GM21381 (cell line): ENCODE data around the gene KPNA5.
A peak's percentile ranks its signal among the peaks of the same experiment; 100 is the strongest.
"Not testable (repeated sequence)": the region's sequence is repeated elsewhere in the genome, so short reads cannot be mapped to it uniquely, and the experiment has no call there.

ENCODE experiments used
- ATAC-seq: cut with Tn5 transposase; IDR thresholded peaks from one replicate; pipeline ENCODE4 v1.9.1; 2021; ENCODE audit warnings: mild to moderate bottlenecking, moderate library complexity; ENCODE audit not compliant: unreplicated experiment

Gene KPNA5

DNA sequence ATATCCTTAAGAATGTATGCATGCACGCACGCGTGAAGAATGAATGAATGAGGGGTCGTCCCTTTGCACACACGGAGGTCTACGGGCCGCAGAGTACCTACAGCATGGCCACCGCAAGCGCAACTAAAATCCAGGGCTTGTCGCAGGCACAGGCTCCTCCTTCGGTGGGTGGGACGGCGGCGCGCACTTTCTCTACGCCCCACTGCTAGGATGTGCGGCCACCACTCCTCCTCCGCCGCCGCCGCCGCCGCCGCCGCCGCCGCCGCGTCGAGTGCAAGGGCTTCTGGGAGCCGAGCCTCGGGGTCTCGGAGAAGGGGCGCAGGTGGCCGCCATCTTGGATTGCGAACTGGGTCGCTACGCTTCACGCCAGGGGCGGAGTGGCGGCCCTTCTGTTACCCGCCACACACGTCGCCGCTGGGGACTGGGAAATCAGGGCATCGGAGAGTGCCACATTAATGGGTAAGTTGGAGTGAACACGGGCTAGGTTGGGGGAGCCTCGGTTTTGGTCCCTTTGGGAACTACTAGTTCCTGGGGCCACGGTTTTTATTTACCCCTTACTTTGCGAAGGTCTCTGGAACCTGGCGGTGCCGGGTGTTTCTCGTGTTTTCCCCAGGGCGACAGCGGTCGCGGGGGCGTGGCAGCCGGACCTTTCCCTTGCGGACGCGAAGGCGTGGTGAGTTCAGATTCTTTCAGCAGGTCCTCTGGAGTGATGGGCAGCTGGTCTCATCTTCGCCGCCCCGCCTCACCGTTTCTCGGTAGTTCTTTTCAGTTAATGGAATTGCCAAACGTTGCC lies at the start of gene KPNA5:
TSS of gene KPNA5 (plus strand) at position 332 of the 793 bp plus-strand sequence. CDS start at position 456, 124 bp downstream.
- ATAC-seq: peak; percentile 92

DNA sequence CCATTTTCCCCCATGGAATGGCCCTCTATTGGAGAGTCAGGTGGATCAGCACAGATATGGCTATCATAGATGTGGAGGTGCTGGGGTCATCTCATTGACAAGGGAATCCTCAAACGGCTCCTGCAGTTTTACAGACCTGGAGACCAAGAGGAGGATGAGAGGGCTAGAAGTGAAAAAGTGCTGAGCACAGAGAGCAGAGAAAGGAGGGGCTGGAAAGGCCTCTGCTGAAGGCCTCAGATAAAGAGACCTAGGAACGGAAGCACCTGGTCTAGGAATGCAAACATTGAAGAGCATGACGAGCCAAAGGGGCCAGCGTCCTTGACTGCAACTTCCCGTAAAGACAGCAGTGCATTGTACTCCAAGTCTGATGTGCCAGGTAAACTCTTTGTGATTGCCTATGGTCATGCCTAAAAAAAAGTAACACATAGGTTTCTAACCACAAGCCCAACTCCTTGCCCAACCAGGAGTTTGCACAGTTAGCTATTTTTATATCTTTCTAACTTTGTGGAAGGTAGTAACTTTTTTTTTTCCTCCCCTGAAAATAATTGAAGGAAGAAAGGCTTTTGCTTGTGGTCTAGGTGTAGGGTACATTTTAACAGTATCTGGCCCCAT lies 49.5 kb upstream of the KPNA5 start:
- no peak for ATAC-seq

DNA sequence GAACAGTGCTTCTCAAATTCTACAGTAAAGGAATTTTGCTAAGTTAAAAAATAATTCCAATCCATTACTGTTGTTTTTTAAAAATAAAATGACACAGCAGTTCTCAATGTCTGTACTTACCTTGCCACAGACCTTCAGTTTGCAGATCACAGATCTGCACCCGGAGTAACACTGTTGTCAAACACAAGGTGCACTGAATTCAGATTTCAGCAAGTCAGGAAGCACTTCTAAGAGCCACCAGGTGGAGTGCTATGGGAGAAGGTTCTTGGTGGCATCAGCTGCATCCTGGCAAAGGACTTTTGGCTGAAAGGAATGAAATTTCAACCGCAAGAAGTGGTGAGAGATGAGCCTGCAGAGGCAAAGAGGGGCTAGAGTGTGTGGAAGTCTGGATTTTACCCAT lies 47.3 kb upstream of the KPNA5 start:
- no peak for ATAC-seq

DNA sequence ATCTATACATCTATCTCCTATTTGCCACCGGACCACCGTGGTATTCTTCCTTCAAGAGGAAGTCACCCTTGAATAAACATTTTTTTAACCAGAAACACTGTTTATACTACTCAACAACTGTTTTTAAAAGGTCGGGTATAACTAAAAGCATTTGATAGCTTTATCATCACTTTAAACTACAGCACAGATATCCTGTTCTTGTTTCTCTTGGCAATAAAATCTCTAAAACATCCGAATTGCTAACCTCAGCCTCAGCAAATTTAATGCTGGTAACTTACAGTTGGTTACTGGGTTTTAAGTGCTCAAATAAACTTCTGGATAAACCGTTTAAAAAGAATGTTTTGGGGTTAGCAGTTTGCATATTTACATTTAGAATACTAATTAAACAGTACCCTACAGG lies 32.9 kb upstream of the KPNA5 start:
- ATAC-seq: no peak

DNA sequence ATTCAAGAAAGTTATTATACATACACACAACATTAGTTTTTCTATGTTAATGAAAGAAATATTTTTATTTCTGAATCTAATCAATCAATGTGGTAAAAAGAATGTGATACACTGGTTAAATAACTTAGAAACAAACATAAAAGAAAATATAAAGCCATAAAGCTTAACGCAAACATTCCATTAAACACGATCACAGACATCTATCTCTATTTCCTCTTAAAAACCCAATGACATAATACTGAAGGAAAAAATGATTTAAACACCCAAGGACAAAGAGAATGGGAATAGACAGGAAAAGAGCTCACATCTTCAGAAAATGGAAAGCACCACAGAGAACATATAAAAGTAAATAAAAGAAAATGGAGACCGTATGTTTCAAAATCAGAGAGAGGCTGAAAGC lies 31.9 kb upstream of the KPNA5 start:
- ATAC-seq: no peak

DNA sequence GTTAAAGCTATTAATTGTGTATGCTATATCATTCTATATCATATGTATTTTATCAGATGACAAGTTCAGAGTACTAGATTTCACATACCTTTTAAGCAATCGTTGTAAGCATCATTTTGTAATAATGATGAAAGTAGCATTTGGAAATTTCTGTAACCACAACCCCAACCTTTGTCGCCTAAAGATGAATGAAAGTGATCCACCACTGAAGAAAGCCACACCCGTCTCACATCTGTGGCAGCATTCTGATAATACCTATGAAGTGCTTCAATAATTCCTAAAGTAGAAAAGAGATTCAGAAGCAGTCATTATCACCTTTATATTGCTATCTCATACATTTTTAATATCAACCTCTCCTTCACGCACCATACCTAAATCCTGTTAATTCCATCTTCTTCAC lies 29.1 kb upstream of the KPNA5 start:
- no peak for ATAC-seq

DNA sequence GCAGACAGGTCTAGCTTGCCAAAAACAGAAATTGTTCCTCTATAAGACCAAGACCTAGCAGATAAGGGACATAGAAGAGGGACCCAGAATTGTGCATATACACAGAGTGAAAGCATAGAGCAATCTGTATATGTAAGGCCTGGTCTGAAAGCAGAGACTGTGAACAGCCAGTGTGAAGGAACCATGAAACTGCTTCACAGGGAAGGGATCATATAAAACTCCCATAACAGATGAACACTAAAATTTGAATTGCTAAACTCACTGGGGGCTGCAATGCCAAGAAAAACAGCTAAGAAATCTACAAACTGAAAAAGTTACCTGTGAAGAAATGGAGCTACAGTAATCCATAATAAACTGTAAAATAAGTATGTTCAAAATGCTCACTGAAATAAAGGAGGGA lies 19.4 kb upstream of the KPNA5 start:
- ATAC-seq: no peak

DNA sequence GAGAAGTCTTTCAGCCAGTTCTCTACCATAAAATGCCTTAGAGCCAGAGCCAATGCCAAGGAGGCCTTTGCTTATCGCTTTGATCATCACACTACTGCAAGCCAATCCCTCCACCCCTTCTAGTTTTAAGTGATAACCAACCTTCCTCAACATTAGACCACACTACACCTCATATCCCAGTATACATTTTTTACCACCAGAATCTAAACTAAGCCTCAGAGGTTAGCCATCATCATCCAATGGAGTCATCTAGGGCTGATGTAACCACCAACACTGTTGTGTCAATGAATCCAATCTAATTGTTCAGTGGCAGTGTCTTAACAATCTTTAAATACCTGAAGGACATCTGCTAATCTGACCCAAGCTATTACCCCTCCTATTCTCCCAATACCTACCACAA lies 18.8 kb upstream of the KPNA5 start:
- ATAC-seq: no peak

DNA sequence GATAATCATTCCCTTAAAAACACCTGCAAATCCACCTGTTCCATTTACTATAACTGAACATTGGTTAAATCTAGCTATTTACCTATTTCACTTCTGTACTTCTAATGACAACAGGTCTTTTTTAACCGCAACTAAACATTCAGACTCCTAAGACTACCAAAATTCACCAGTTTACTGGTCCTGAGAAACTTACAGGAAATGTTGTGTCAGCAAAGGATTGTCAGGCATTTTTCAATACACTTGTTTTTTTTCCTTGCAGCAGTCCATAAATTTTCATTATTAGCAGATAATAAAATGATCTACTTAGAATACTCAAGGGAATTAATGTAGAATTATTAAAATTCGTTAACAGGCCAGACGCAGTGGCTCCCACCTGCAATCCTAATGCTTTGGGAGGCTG lies 17.7 kb upstream of the KPNA5 start:
- no peak for ATAC-seq

DNA sequence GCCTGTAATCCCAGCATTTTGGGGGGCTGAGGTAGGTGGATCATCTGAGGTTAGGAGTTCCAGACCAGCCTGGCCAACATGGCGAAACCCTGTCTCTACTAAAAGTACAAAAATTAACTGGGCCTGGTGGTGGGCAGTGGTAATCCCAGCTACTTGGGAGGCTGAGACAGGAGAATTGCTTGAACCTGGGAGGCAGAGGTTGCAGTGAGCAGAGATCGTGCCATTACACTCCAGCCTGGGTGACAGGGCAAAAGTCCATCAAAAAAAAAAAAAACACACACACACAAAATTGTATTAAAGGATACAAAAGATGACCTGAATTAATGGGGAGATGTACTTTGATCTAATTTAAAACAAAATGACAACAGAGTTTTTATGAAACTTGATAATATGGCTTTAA lies 16.8 kb upstream of the KPNA5 start:
- not testable (repeated sequence) for ATAC-seq

DNA sequence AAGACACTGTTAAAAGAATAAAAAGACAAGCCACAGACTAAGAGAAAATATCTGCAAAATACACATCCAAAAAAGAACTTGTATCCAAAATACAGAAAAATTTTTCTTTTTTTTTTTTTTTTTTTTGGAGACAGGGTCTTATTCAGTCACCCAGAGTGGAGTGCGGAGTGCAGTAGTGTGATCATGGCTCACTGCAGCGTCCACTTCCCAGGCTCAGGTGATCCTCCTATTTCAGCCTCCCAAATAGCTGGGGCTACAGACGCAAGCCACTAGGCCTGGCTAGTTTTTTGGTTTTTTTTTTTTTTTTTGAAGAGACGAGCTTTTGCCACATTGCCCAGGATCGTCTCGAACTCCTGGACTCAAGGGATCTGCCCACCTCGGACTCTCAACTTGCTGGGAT lies 15.5 kb upstream of the KPNA5 start:
- no peak for ATAC-seq

DNA sequence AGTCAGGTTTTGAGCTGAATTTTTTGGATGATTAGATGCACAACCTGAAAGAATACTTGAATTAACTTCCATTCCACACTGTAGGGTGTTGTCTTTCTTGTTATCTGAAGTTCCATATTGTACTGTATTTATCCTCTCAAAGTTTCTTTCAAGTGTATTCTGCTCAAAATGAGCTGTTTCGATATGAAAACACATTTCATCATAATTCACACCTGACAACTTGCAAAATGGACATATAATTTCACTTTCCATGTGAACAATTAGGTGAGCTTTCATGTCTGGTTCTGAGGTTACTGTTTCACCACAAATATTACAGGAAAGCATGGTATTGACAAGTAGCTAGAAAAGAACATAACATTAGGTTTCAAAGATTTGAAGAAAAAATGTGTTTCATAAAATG lies 14.1 kb upstream of the KPNA5 start:
- peak; percentile 52 for ATAC-seq

DNA sequence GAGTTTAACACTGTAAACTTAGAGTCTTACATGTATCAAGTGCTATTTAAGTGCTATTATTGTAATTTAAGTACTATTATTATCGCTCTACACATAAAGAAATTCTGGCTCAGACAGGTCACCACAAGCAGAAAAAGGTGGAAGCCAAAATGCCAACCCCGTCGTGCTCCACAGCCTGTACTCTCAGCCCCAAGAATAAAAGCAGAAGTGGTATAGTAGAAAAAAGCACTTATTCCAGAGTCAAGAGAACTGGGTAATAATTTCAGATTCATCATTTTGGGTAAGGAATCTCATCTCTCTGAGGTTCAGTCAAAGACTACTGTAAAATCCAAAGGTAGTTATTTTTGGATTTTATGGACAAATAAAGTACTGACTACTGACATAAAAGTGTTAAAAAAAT lies 13.4 kb upstream of the KPNA5 start:
- no peak for ATAC-seq

DNA sequence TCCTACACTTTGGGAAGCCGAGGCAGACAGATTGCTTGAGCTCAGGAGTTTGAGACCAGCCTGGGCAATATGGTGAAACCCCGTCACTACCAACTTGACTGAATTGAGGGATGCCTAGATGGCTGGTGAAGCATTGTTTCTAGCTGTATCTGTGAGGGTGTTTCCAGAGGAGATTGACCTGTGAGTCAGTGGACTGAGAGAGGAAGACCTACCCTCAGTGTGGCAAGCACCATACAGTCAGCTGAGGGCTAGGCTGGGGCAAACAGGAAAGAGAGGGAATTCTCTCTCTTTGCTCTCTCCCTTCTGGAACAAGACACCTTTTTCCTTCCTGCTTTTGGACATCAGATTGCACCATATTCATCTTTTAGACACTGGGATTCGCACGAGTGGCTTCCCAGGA lies 8.7 kb upstream of the KPNA5 start:
- ATAC-seq: no peak

DNA sequence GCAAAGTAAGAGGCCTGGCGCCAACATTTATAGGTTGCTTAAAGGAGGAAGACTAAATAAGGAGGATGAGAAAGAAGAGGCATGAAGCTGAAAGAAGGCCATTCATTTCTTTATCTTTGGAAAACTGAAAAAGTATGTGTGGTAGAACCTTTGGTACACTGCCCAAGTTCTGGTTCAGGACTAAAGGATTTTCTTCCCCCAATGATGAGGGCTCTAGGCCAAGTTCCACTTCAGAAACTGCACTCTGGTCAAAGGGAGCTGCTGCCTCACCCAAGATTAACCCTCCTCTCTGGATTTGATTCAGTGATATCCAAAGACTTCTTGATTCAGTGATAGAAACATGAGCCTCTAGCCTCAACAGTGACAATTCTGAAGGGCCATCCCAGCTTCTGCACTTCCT lies 5.0 kb upstream of the KPNA5 start:
- no peak for ATAC-seq

DNA sequence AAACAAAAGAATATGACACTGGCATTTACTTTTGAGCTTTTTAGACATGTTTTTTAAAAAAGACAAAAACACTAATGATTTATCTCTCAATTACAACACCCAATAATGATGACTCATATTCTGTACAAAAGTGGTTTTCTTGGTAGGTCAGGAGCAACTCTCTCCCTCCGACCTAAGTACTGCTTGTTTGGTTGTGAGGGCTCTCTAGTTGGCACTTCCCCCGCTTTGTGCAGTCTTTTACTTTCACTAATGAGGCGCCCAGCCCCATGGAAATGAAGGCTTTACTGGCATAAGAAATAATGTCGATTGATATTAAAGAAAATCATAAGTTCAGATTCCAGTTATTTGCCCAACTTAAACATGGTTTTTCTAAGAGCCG lies 1.3 kb downstream of the KPNA5 start:
- peak; percentile 25 for ATAC-seq

DNA sequence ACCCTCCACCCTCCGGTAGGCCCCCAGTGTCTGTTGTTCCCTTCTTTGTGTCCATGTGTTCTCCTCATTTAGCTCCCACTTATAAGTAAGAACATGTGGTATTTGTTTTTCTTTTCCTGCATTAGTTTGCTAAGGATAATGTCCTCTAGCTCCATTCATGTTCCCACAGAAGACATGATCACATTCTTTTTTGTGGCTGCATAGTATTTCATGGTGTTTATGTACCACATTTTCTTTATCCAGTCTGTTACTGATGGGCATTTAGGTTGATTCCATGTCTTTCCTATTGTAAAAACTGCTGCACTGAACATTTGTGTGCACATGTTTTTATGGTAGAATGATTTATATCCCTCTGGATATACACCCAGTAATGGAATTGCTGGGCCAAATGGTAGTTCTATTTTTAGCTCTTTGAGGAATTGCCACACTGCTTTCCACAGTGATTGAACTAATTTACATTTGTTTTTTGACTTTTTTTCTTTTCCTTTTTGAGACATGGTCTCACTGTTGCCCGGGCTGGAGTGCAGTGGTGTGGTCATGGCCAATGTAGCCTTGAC lies 4.5 kb downstream of the KPNA5 start:
- no peak for ATAC-seq

DNA sequence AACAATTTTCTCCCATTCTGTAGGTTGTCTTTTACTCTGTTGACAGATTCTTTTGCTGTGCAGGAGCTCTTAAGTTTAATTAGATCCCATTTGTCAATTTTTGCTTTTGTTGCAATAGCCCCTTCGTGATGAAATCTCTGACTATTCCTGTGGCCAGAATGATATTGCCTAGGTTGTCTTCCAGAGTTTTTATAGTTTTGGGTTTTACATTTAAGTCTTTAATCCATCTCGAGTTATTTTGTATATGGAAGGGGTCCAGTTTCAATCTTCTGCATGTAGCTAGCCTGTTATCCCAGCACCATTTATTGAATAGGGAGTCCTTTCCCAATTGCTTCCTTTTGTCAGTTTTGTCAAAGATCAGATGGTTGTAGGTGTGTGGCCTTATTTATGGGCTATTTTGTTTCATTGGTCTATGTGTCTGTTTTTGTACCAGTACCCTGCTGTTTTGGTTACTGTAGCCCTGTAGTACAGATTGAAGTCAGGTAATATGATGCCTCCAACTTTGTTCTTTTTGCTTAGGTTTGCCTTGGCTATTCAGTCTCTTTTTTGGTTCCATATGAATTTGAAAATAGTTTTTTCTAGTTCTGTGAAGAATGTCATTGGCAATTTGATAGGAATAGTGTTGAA lies 5.6 kb downstream of the KPNA5 start:
- ATAC-seq: not testable (repeated sequence)

DNA sequence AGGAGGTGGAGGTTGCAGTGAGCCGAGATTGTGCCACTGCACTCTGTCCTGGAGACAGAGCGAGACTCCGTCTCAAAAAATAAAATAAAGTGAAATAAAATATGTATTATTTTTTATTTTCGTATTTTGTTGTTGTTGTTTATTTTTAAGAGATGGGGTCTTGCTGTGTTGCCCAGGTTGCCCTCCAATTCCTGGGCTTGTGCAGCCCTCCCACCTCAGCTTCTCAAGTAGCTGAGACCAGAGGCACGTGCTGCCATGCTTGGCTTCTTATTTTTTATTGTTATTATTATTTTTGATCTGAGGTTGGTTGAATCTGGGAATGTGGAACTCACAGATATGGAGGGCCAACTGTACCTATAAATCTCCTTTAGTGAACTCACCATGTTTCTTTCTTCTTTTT lies 10.1 kb downstream of the KPNA5 start:
- ATAC-seq: no peak

DNA sequence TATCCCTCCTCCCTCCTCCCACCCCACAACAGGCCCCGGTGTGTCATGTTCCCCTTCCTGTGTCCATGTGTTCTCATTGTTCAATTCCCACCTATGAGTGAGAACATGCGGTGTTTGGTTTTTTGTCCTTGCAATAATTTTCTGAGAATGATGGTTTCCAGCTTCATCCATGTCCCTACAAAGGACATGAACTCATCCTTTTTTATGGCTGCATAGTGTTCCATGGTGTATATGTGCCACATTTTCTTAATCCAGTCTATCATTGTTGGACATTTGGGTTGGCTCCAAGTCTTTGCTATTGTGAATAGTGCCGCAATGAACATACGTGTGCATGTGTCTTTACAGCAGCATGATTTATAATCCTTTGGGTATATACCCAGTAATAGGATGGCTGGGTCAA lies 11.9 kb downstream of the KPNA5 start:
- ATAC-seq: not testable (repeated sequence)

DNA sequence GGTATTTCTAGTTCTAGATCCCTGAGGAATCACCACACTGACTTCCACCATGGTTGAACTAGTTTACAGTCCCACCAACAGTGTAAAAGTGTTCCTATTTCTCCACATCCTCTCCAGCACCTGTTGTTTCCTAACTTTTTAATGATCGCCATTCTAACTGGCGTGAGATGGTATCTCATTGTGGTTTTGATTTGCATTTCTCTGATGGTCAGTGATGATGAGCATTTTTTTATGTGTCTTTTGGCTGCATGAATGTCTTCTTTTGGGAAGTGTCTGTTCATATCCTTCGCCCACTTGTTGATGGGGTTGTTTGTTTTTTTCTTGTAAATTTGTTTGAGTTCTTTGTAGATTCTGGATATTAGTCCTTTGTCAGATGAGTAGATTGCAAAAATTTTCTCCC lies 12.3 kb downstream of the KPNA5 start:
- not testable (repeated sequence) for ATAC-seq

DNA sequence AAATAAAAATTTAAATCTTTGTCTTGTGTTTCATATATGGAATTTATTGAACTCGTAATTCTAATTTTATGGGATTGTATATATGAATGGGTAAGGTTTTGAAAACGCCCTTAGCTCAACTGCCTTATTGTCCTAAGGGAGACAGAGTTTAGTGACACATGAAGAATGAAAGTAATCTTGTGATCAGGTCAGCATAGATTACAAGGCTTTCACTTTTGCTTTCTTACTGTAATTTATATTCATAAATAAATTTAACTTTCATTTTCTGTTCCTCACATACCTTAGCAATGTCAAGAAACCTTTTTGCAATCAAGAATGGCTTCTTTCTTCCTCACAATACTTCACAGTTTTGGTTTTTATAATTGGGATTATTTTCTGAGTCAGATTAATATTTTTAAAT lies 14.4 kb downstream of the KPNA5 start:
- ATAC-seq: peak; percentile 91
